RWPE2 (cell line): ENCODE data around the gene IFNA17.
"Not testable (repeated sequence)": the region's sequence is repeated elsewhere in the genome, so short reads cannot be mapped to it uniquely, and the experiment has no call there.

Experiments
- ATAC-seq: fragments of 200-7000 bp; cut with Tn5 transposase; 3 replicates; pipeline ENCODE4 v1.9.1; 2021; ENCODE audit warnings: low read depth
- DNase-seq: peaks from one replicate; pipeline ENCODE4 v3.0.0-alpha.2; 2020; ENCODE audit warnings: low spot score
- H3K27ac ChIP-seq: fragments of 450-650 bp; 2 replicates; pipeline ENCODE4 v1.5.1; 2017; ENCODE audit warnings: mild to moderate bottlenecking; ENCODE audit not compliant: poor library complexity, severe bottlenecking
- H3K27me3 ChIP-seq: fragments of 250-450 bp; sonication (Bioruptor Pico); 2 replicates; pipeline ENCODE4 v1.5.1; 2021; ENCODE audit warnings: mild to moderate bottlenecking, moderate library complexity; ENCODE audit not compliant: insufficient read depth, poor library complexity, severe bottlenecking
- H3K36me3 ChIP-seq: fragments of 250-450 bp; sonication (Bioruptor Pico); 2 replicates; pipeline ENCODE4 v1.5.1; 2020; ENCODE audit warnings: low read depth, mild to moderate bottlenecking, moderate library complexity
- H3K4me1 ChIP-seq: fragments of 250-450 bp; sonication (Bioruptor Pico); 2 replicates; pipeline ENCODE4 v1.5.1; 2021; ENCODE audit warnings: mild to moderate bottlenecking, moderate library complexity; ENCODE audit not compliant: insufficient read depth, poor library complexity, severe bottlenecking
- H3K4me3 ChIP-seq: fragments of 250-450 bp; sonication (Bioruptor Pico); 2 replicates; pipeline ENCODE4 v1.5.1; 2021; ENCODE audit warnings: mild to moderate bottlenecking, moderate library complexity; ENCODE audit not compliant: severe bottlenecking
- H3K9me3 ChIP-seq: fragments of 250-450 bp; sonication (Bioruptor Pico); 2 replicates; pipeline ENCODE4 v1.5.1; 2021; ENCODE audit warnings: mild to moderate bottlenecking, moderate library complexity; ENCODE audit not compliant: severe bottlenecking
- TF ChIP-seq, protein P1 (sequence below): fragments of 450-650 bp; IDR thresholded peaks from one replicate; pipeline ENCODE4 v1.5.1; 2017; ENCODE audit warnings: mild to moderate bottlenecking, moderate library complexity; ENCODE audit not compliant: poor library complexity, severe bottlenecking

Gene IFNA17

DNA sequence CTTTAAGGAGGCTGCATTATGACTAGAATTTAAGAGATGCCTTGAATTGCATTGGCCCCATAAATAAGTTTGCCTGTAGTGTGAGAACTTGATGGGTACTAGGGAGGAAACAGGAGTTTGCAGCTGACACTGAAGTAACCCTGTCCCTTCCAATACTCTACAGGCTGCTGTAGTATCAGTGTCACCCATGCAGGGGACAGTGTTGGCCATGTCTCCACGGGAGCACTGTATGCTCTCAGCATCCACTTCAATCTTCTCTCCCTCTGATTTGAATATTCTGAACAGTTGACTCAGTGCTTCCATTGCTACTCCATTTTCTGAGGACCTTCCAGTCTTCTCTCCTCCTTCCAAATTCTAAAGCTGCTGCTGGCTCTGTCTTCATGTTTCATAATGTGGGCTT is 23.2 kb upstream of the IFNA17 start:
- ATAC-seq = no peak

DNA sequence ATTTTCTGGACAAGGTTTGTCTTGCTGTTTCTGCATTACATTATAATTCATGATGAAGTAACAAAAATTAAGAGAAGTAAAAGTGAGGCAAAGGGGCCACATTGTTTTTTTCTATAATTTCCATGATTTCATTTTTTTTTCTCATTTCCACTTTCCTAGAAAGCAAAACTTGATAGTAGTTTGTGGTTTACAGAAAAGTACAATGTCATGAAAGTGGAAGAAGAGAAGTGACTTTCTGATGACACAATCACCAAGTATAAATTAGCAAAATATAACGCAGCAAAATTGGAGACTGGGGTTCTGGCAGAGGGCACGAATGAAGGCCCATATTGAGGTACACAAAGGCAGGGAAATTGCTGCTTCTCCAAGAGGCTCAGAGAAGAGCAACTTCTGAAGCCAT is 16.8 kb upstream of the IFNA17 start:
- Histone ChIP-seq H3K27me3 (peaks cover 30% of the 10 kb centered on the region), H3K9me3 (no peaks in the 10 kb centered on the region), H3K36me3 (no peaks in the 10 kb centered on the region), H3K27ac (no peak overlapping the region), H3K4me3 (no peak overlapping the region), H3K4me1 (no peaks in the 10 kb centered on the region)
- ATAC-seq = no peak
- TF ChIP-seq, protein P1, sequence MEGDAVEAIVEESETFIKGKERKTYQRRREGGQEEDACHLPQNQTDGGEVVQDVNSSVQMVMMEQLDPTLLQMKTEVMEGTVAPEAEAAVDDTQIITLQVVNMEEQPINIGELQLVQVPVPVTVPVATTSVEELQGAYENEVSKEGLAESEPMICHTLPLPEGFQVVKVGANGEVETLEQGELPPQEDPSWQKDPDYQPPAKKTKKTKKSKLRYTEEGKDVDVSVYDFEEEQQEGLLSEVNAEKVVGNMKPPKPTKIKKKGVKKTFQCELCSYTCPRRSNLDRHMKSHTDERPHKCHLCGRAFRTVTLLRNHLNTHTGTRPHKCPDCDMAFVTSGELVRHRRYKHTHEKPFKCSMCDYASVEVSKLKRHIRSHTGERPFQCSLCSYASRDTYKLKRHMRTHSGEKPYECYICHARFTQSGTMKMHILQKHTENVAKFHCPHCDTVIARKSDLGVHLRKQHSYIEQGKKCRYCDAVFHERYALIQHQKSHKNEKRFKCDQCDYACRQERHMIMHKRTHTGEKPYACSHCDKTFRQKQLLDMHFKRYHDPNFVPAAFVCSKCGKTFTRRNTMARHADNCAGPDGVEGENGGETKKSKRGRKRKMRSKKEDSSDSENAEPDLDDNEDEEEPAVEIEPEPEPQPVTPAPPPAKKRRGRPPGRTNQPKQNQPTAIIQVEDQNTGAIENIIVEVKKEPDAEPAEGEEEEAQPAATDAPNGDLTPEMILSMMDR = no peak
- DNase-seq = no peak

More for the DNA sequence above, 23.2 kb upstream of the IFNA17 start:
- Histone ChIP-seq H3K4me3 (no peak overlapping the region), H3K4me1 (no peaks in the 10 kb centered on the region), H3K36me3 (no peaks in the 10 kb centered on the region), H3K27ac (no peak overlapping the region), H3K9me3 (no peaks in the 10 kb centered on the region), H3K27me3 (peaks cover 35% of the 10 kb centered on the region)
- DNase-seq = no peak
- TF ChIP-seq, protein P1 = no peak

DNA sequence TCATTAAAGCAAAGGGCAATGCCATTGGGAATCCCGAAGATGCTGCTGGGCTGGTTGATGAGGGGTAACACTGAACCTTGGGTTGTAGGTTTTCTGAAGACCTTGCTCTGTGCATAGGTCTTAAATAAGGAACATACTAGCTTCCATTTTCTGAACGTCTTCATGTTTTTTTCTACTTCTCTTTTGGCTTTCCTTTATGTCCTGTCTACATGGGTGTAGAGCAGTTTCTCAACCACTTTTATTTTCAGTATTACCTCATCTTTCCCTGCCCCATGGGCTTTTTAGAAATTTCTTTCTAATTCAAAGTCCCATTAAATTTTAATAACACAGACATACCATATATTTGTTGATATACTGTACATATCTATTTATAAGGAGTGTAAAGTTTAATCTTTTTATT is 11.9 kb upstream of the IFNA17 start, which contains the start of gene IFNA14:
TSS of gene IFNA14 (minus strand) at position 95 of the 400 bp plus-strand sequence. CDS start at position 25, 70 bp downstream.
- Histone ChIP-seq H3K27me3 (peaks cover 21% of the 10 kb centered on the region), H3K36me3 (no peaks in the 10 kb centered on the region), H3K9me3 (no peaks in the 10 kb centered on the region), H3K4me1 (no peaks in the 10 kb centered on the region), H3K4me3 (no peak within 1 kb of the TSS), H3K27ac (no peak within 1 kb of the TSS)
- no peak for ATAC-seq
- TF ChIP-seq, protein P1 = no peak
- DNase-seq = no peak

DNA sequence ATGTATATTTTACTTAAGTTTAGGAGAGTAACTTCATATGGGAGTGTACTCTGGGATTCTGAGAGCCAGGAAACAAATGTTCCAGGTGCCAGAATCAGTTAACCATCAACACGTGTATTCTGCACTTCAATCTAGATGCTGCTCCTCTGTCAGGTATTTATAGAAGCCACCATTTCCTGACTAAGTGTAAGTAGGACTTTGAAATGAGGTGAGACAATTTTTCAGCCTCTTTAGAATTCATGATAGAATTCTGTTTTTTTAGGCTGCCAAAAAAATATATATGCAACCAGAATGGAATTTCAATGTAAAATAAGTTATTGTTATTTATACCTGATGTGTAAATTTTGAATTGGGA is 8.3 kb upstream of the IFNA17 start:
- H3K4me3 ChIP-seq, DNase-seq, ATAC-seq, H3K36me3 ChIP-seq, H3K4me1 ChIP-seq, H3K27ac ChIP-seq, H3K27me3 ChIP-seq, H3K9me3 ChIP-seq: not testable (repeated sequence)

DNA sequence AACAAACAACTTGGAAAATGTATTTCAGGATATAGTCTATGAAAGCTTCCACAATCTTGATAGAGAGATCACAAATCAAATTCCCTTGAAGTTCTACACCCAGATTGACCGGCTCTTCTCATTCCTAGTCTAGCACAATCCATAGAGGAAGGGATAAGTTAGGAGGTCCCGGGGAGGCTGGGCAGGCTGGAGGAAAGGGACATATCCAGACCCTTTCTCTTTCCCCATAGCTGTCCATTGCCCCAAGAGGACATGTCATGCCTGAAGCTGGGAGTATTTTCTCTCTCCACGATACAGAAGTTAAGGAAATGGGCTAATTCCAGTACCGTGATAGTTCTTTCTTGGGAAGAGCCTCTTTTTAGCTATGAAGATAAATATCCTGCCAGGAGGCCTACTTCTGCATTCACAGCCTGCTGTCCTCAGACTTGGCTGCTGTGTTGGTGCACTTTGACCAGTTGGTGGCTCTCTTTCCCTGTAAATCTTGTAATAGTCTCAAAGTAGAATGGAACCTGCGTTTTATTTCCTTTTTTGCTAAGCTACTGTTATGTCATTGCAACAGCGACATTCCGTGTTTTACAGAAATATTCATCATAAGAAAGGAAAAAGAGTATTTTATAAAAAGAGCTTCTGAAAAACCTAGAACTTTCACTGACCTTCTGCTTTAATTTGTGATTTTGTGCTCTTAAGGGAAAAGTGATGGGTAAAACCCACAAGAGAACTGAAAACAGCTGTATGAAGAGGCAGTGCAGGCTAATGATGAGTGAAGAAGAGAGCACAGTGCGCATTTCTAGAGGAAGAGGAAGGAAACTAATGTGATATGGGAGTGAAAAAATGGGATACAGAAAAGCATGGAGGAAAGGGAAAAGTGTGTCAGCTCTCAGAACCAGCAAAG is 7.7 kb upstream of the IFNA17 start:
- not testable (repeated sequence) for H3K4me3 ChIP-seq, H3K4me1 ChIP-seq, H3K36me3 ChIP-seq, H3K27ac ChIP-seq, DNase-seq, H3K27me3 ChIP-seq, H3K9me3 ChIP-seq
- peak; percentile 78 for ATAC-seq
- TF ChIP-seq, protein P1 = peak; percentile 64
